Neural cell (in vitro differentiated cells): Measurements from ENCODE around the gene MIPOL1. TPM values are rescaled to one million over a fixed set of nuclear protein-coding genes. Genes with fewer than 3 reads are reported as not detected.

Source experiments
- H2AFZ ChIP-seq: fragments of 200-600, 300-800 bp; sonication (generic), shearing (Covaris generic); 2 replicates; pipeline ENCODE4 v1.6.0; 2014; ENCODE audit warnings: low read depth, mild to moderate bottlenecking, antibody characterized with exemption, low read length, moderate library complexity
- H3F3A ChIP-seq: fragments of 200-600 bp; shearing (Covaris generic); 2 replicates; pipeline ENCODE4 v1.6.1; 2016; ENCODE audit warnings: mild to moderate bottlenecking, moderate library complexity, mixed read lengths, antibody characterized with exemption, low read length; ENCODE audit not compliant: insufficient read depth, poor library complexity, severe bottlenecking
- H3K27ac ChIP-seq: fragments of 200-600, 300-800 bp; sonication (generic), shearing (Covaris generic); 2 replicates; pipeline ENCODE4 v1.5.1; 2014; ENCODE audit warnings: mild to moderate bottlenecking, low read length, moderate library complexity
- H3K27me3 ChIP-seq: fragments of 300-800, 200-600 bp; sonication (generic), shearing (Covaris generic); 2 replicates; pipeline ENCODE4 v1.6.0; 2014; ENCODE audit warnings: mild to moderate bottlenecking, low read depth, low read length, moderate library complexity; ENCODE audit not compliant: insufficient read depth
- H3K36me3 ChIP-seq: fragments of 300-800, 200-600 bp; sonication (generic), shearing (Covaris generic); 2 replicates; pipeline ENCODE4 v1.5.1; 2014; ENCODE audit warnings: mild to moderate bottlenecking, antibody characterized with exemption, low read length, moderate library complexity; ENCODE audit not compliant: insufficient read depth
- H3K4me2 ChIP-seq: fragments of 300-800, 200-600 bp; sonication (generic), shearing (Covaris generic); 2 replicates; pipeline ENCODE4 v1.6.0; 2014; ENCODE audit warnings: mild to moderate bottlenecking, low read length
- H3K4me3 ChIP-seq: fragments of 300-800, 200-600 bp; sonication (generic), shearing (Covaris generic); 2 replicates; pipeline ENCODE4 v1.5.1; 2014; ENCODE audit warnings: mild to moderate bottlenecking, low read length, moderate library complexity
- H3K79me2 ChIP-seq: fragments of 200-600 bp; shearing (Covaris generic); replicated peaks from 2 replicates; pipeline ENCODE4 v1.6.0; 2014; ENCODE audit warnings: mild to moderate bottlenecking, low read length, moderate library complexity; ENCODE audit not compliant: insufficient read depth
- H3K9ac ChIP-seq: fragments of 300-800, 200-600 bp; sonication (generic), shearing (Covaris generic); 2 replicates; pipeline ENCODE4 v1.6.1; 2016; ENCODE audit warnings: mild to moderate bottlenecking, low read length, mixed read lengths
- H3K9me2 ChIP-seq: fragments of 200-600 bp; shearing (Covaris generic); 2 replicates; pipeline ENCODE4 v1.6.1; 2016; ENCODE audit warnings: mild to moderate bottlenecking, low read length, mixed read lengths; ENCODE audit not compliant: insufficient read depth
- H3K9me3 ChIP-seq: fragments of 200-600, 300-800 bp; sonication (generic), shearing (Covaris generic); 2 replicates; pipeline ENCODE4 v1.6.1; 2016; ENCODE audit warnings: mild to moderate bottlenecking, mixed run types, low read length, moderate library complexity, mixed read lengths
- H4K20me1 ChIP-seq: fragments of 200-600 bp; shearing (Covaris generic); 2 replicates; pipeline ENCODE4 v1.6.1; 2016; ENCODE audit warnings: mild to moderate bottlenecking, mixed run types; ENCODE audit not compliant: insufficient read depth
- CTCF ChIP-seq: fragments of 450-650 bp; IDR thresholded peaks from 2 replicates; pipeline ENCODE4 v1.5.1; 2014; ENCODE audit warnings: antibody characterized with exemption, mild to moderate bottlenecking, moderate library complexity; ENCODE audit not compliant: poor library complexity, severe bottlenecking
- EP300 ChIP-seq: fragments of 450-650 bp; conservative IDR thresholded peaks from 2 replicates; pipeline ENCODE4 v1.6.1; 2014; ENCODE audit warnings: antibody characterized with exemption, mild to moderate bottlenecking, moderate library complexity; ENCODE audit not compliant: poor library complexity, severe bottlenecking
- EZH2 ChIP-seq: fragments of 200-600, 300-800 bp; shearing (Covaris generic), sonication (generic); IDR thresholded peaks from 2 replicates; pipeline ENCODE4 v1.6.1; 2014; ENCODE audit warnings: antibody characterized with exemption, low read length, borderline replicate concordance, mild to moderate bottlenecking; ENCODE audit not compliant: insufficient read depth, poor library complexity, severe bottlenecking
- MXI1 ChIP-seq: fragments of 450-650 bp; conservative IDR thresholded peaks from 2 replicates; pipeline ENCODE4 v1.6.1; 2014; ENCODE audit warnings: antibody characterized with exemption, mild to moderate bottlenecking; ENCODE audit not compliant: poor library complexity, severe bottlenecking
- POLR2AphosphoS5 ChIP-seq: IDR thresholded peaks from 2 replicates; pipeline ENCODE4 v1.6.1; 2012
- RAD21 ChIP-seq: fragments of 450-650 bp; conservative IDR thresholded peaks from 2 replicates; pipeline ENCODE4 v1.6.1; 2014; ENCODE audit warnings: antibody characterized with exemption, mild to moderate bottlenecking, moderate library complexity
- REST ChIP-seq: IDR thresholded peaks from 2 replicates; pipeline ENCODE4 v1.6.1; 2012; ENCODE audit warnings: borderline replicate concordance
- SMC3 ChIP-seq: fragments of 450-650 bp; conservative IDR thresholded peaks from 2 replicates; pipeline ENCODE4 v1.6.1; 2014; ENCODE audit warnings: antibody characterized with exemption, mild to moderate bottlenecking, moderate library complexity; ENCODE audit not compliant: poor library complexity
- TAF1 ChIP-seq: IDR thresholded peaks from 2 replicates; pipeline ENCODE4 v1.6.1; 2012; ENCODE audit warnings: low read depth
- polyA plus RNA-seq: library from polyadenylated mRNA; depleted of rRNA; stranded (reverse); fragments of >200 nt; gene quantifications from 2 replicates; pipeline ENCODE4 v1.2.3, GENCODE V29; 2014

The MIPOL1 gene
- polyA plus RNA-seq, 1 donor from 2014 or later, result 1.3 TPM

- TF ChIP-seq MXI1 (no peak), EZH2 (no peak), RAD21 (no peak), EP300 (no peak), CTCF (no peak), POLR2AphosphoS5 (no peak), REST (no peak), SMC3 (no peak), TAF1 (no peak)
- no peak overlapping the region for H3K4me2 ChIP-seq
- no peaks in the 10 kb centered on the region for H3K27me3 ChIP-seq
- no peak overlapping the region for H3K4me3 ChIP-seq
- no peaks in the 10 kb centered on the region for H3K9me2 ChIP-seq
- no peak overlapping the region for H3K27ac ChIP-seq
- H3K9me3 ChIP-seq, result no peaks in the 10 kb centered on the region
- H2AFZ ChIP-seq, result no peak overlapping the region
- H3K79me2 ChIP-seq, result no peaks in the 10 kb centered on the region
- H4K20me1 ChIP-seq, result no peaks in the 10 kb centered on the region
- no peak overlapping the region for H3K9ac ChIP-seq
- H3K36me3 ChIP-seq, result no peaks in the 10 kb centered on the region
- no peaks in the 10 kb centered on the region for H3F3A ChIP-seq
Observed at GRCh38 chr14:37429618-37430017, 231.9 kb downstream of the MIPOL1 start.

DNA sequence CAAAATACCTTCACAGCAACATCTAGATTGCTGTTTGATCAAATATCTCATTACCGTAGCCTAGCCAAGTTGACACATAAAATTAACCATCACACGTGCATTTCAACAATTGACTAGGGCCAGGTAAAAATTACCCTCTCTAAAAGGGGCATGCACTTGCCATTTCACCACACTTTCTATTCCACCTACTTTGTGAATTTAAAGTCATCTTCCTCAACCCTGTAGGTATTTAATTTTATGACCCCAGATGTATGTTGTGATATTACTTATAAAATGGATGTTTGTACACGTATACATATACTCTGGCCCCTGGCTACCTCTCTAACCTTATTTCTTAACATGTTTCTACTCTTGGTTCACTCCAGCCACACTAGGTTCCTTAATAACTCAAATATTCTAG is 237.1 kb downstream of the MIPOL1 start:
- Histone ChIP-seq H3K9ac (no peak overlapping the region), H3K79me2 (no peaks in the 10 kb centered on the region), H3K36me3 (no peaks in the 10 kb centered on the region), H3K4me3 (no peak overlapping the region), H3K9me3 (no peaks in the 10 kb centered on the region), H4K20me1 (no peaks in the 10 kb centered on the region), H3F3A (no peaks in the 10 kb centered on the region), H3K27ac (no peak overlapping the region), H2AFZ (no peak overlapping the region), H3K4me2 (no peak overlapping the region), H3K27me3 (no peaks in the 10 kb centered on the region), H3K9me2 (no peaks in the 10 kb centered on the region)
- TF ChIP-seq SMC3 (no peak), RAD21 (no peak), POLR2AphosphoS5 (no peak), REST (no peak), MXI1 (no peak), EP300 (no peak), EZH2 (no peak), TAF1 (no peak), CTCF (no peak)
